ENCODE data around the gene WDR70. TPM values are rescaled to one million over a fixed set of nuclear protein-coding genes. Genes with fewer than 3 reads are reported as not detected.
"Not testable (repeated sequence)": the region's sequence is repeated elsewhere in the genome, so short reads cannot be mapped to it uniquely, and the experiment has no call there.

Gene WDR70
- total RNA-seq, result 10 to 100 TPM; 19.9 to 45.1 (median 28.1) TPM

GRCh38 chr5:37379100-37379628 lies at the start of gene WDR70:
Gene WDR70 (plus strand): TSS chr5:37379318. CDS start chr5:37379368, 50 bp downstream.
- in situ Hi-C loops (cut with MboI; ENCODE audit: low pct_unique_long_range_greater_than_20kb in 2 of 9, low sequenced_read_pairs in 9 of 9, unreplicated experiment in 9 of 9); H3K4me1 ChIP-seq (replicated peaks in 1 of 2): not testable (repeated sequence)
- Histone ChIP-seq H3K27ac (peak within 1 kb of the TSS in 1 of 2 donors; percentile 39), H3K4me3 (peak within 1 kb of the TSS; percentile 58 to 85 (median 72))
- WGBS, 10 experiments, result 0% methylated on average over 1 to 11 of the region's 39 CpGs; no CpG with 5 or more reads in 8 of the 10 experiments
- ATAC-seq (replicated peaks in 6 of 8), result peak; percentile 98 to 100 (median 99)

- ATAC-seq (replicated peaks in 6 of 8); H3K4me1 ChIP-seq (replicated peaks in 1 of 2); H3K27ac ChIP-seq; H3K4me3 ChIP-seq; in situ Hi-C loops (cut with MboI; ENCODE audit: low pct_unique_long_range_greater_than_20kb in 2 of 9, low sequenced_read_pairs in 9 of 9, unreplicated experiment in 9 of 9): not testable (repeated sequence)
- WGBS, 10 experiments, result 58 to 100% (median 97%) methylated on average over 1 to 7 of the region's 12 CpGs; no CpG with 5 or more reads in 3 of the 10 experiments
Measured at GRCh38 chr5:37334754-37335153, 44.4 kb upstream of the WDR70 start.

DNA sequence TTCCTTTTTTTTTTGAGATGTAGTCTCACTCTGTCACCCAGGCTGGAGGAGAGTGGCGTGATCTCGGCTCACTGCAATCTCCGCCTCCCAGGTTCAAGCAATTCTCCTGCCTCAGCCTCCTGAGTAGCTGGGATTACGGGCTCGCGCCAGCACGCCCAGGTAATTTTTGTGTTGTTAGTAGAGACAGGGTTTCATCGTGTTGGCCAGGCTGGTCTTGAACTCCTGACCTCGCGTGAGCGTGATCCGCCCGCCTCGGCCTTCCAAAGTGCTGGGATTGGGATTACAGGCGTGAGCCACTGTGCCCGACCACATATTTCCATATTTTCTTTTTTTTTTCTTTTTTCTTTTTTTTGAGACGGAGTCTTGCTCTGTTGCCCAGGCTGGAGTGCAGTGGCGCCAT lies 36.4 kb upstream of the WDR70 start:
- H3K4me1 ChIP-seq (replicated peaks in 1 of 2); H3K27ac ChIP-seq; H3K4me3 ChIP-seq; in situ Hi-C loops (cut with MboI; ENCODE audit: low pct_unique_long_range_greater_than_20kb in 2 of 9, low sequenced_read_pairs in 9 of 9, unreplicated experiment in 9 of 9); ATAC-seq (replicated peaks in 6 of 8): not testable (repeated sequence)
- WGBS, 10 experiments, result 80 to 100% (median 97%) methylated on average over 1 to 15 of the region's 18 CpGs; no CpG with 5 or more reads in 2 of the 10 experiments

DNA sequence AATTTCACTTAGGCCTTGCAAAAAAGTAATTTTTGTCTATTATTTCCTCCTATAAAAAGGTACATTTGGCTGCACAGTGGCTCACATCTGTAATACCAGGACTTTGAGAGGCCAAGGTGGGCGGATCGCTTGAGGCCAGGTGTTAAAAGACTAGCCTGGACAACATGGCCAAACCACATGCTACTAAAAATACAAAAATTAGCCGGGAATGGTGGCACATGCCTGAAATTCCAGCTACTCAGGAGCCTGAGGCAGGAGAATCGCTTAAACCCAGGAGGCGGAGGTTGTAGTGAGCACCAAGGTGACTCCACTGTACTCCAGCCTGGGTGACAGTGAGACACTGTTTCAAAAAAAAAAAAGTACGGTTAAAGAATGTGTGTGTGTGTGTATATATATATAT lies 24.0 kb upstream of the WDR70 start:
- H3K4me3 ChIP-seq, result no peak overlapping the region
- 96 to 100% (median 100%) methylated on average over 2 to 6 of the region's 6 CpGs; no CpG with 5 or more reads in 4 of the 10 experiments for WGBS, 10 experiments
- no peak overlapping the region for H3K27ac ChIP-seq
- no peaks in the 10 kb centered on the region for H3K4me1 ChIP-seq (replicated peaks in 1 of 2)
- ATAC-seq (replicated peaks in 6 of 8), result no peak
- in situ Hi-C loops (cut with MboI; ENCODE audit: low pct_unique_long_range_greater_than_20kb in 2 of 9, low sequenced_read_pairs in 9 of 9, unreplicated experiment in 9 of 9), result no loop called here

DNA sequence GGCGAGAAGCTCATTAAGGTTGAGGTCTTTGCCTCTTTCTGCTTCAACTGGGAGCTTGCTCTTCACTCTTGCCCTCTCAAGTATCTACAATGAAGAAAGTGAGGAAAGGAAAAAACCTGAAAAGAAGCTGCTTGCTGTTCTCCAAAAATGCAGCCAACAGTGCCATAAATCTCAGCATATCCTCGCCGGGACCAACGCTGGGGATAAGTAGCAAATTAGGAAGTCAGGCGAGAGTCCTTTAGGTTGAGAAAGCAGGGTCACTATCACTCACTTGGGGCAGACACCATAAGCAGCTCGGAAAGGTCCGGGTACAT lies 8.6 kb upstream of the WDR70 start:
- H3K27ac ChIP-seq, result peak overlapping the region; percentile 42 to 75
- H3K4me3 ChIP-seq, result peak overlapping the region; percentile 60 to 90 (median 88)
- in situ Hi-C loops (cut with MboI; ENCODE audit: low pct_unique_long_range_greater_than_20kb in 2 of 9, low sequenced_read_pairs in 9 of 9, unreplicated experiment in 9 of 9), result no loop called here
- 0% methylated on average over 1 to 5 of the region's 7 CpGs; no CpG with 5 or more reads in 4 of the 10 experiments for WGBS, 10 experiments
- ATAC-seq (replicated peaks in 6 of 8), result peak in 6 of 8 experiments; percentile 45 to 65 (median 62)
- H3K4me1 ChIP-seq (replicated peaks in 1 of 2), result peaks cover 8 to 15% of the 10 kb centered on the region in 2 donors

GRCh38 chr5:37370864-37371726 lies 8.0 kb upstream of the WDR70 start, which contains the start of gene NUP155:
Gene NUP155 (minus strand): TSS chr5:37371106. CDS start chr5:37370977, 129 bp downstream.
- 0 to 20% (median 0%) methylated on average over 5 to 21 of the region's 49 CpGs for WGBS, 10 experiments
- Histone ChIP-seq H3K4me3 (peak within 1 kb of the TSS; percentile 60 to 90 (median 88)), H3K4me1 (replicated peaks in 1 of 2) (peaks cover 8 to 15% of the 10 kb centered on the region in 2 donors), H3K27ac (peak within 1 kb of the TSS; percentile 42 to 75)
- in situ Hi-C loops (cut with MboI; ENCODE audit: low pct_unique_long_range_greater_than_20kb in 2 of 9, low sequenced_read_pairs in 9 of 9, unreplicated experiment in 9 of 9), result no loop called here
- ATAC-seq (replicated peaks in 6 of 8), result peak; percentile 90 to 98 (median 98)

GRCh38 chr5:37375091-37375490 lies 4.0 kb upstream of the WDR70 start:
- Histone ChIP-seq H3K4me1 (replicated peaks in 1 of 2) (peaks cover 0 to 2% of the 10 kb centered on the region in 2 donors), H3K27ac (no peak overlapping the region), H3K4me3 (no peak overlapping the region)
- in situ Hi-C loops (cut with MboI; ENCODE audit: low pct_unique_long_range_greater_than_20kb in 2 of 9, low sequenced_read_pairs in 9 of 9, unreplicated experiment in 9 of 9), result no loop called here
- no peak for ATAC-seq (replicated peaks in 6 of 8)
- WGBS, 10 experiments, result 57 to 100% (median 87%) methylated on average over 1 to 3 of the region's 3 CpGs; no CpG with 5 or more reads in 2 of the 10 experiments

- H3K4me3 ChIP-seq; H3K27ac ChIP-seq; H3K4me1 ChIP-seq (replicated peaks in 1 of 2); in situ Hi-C loops (cut with MboI; ENCODE audit: low pct_unique_long_range_greater_than_20kb in 2 of 9, low sequenced_read_pairs in 9 of 9, unreplicated experiment in 9 of 9); ATAC-seq (replicated peaks in 6 of 8): not testable (repeated sequence)
- 78 to 100% (median 93%) methylated on average over 1 to 7 of the region's 12 CpGs; no CpG with 5 or more reads in 4 of the 10 experiments for WGBS, 10 experiments
Measured at GRCh38 chr5:37378066-37378465, 1.1 kb upstream of the WDR70 start.

- no peak overlapping the region for H3K27ac ChIP-seq
- 76 to 100% (median 97%) methylated on average over 1 to 3 of the region's 3 CpGs for WGBS, 10 experiments
- no peak overlapping the region for H3K4me3 ChIP-seq
- in situ Hi-C loops (cut with MboI; ENCODE audit: low pct_unique_long_range_greater_than_20kb in 2 of 9, low sequenced_read_pairs in 9 of 9, unreplicated experiment in 9 of 9), result no loop called here
- no peak for ATAC-seq (replicated peaks in 6 of 8)
- H3K4me1 ChIP-seq (replicated peaks in 1 of 2), result no peaks in the 10 kb centered on the region
Measured at GRCh38 chr5:37391591-37391990, 12.5 kb downstream of the WDR70 start.

DNA sequence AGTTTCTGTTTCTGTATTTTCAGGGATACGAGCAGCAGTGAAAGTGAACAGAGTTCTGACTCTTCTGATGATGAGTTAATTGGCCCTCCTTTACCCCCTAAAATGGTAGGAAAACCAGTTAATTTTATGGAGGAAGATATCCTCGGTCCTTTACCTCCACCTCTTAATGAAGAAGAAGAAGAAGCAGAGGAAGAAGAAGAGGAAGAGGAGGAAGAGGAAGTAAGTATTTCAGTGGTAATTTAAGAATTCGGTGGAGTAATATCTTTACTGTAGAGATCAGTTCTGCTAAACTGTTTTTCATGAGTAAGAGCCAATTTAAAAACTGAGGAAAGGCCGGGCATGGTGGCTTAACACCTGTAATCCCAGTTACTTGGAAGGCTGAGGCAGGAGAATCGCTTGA lies 17.2 kb downstream of the WDR70 start:
- Histone ChIP-seq H3K4me3 (no peak overlapping the region), H3K27ac (no peak overlapping the region), H3K4me1 (replicated peaks in 1 of 2) (no peaks in the 10 kb centered on the region)
- 79 to 100% (median 91%) methylated on average over 2 to 5 of the region's 5 CpGs for WGBS, 10 experiments
- no peak for ATAC-seq (replicated peaks in 6 of 8)
- in situ Hi-C loops (cut with MboI; ENCODE audit: low pct_unique_long_range_greater_than_20kb in 2 of 9, low sequenced_read_pairs in 9 of 9, unreplicated experiment in 9 of 9), result no loop called here

DNA sequence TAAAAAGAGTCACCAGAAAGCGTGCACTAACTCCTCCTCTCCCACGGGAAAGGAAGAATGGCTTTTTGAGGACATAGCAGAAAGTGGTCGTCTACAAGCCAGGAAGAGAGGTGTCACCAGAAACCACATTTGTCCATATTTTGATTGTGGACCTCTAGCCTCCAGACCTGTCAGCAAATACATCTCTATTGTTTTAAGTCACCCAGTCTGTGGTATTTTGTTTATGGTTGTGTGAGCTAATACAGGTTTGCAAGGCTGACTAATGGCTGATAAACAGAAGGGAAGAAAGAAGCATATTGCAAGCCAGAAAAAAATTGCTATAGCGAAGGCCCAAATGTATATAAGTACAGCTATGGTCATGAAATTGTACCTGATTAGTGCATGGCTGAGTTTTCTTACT lies 21.4 kb downstream of the WDR70 start:
- H3K4me3 ChIP-seq, result no peak overlapping the region
- WGBS, 10 experiments, result 60 to 100% (median 91%) methylated on average over 1 to 4 of the region's 4 CpGs; no CpG with 5 or more reads in 2 of the 10 experiments
- no peak overlapping the region for H3K27ac ChIP-seq
- H3K4me1 ChIP-seq (replicated peaks in 1 of 2), result no peaks in the 10 kb centered on the region
- ATAC-seq (replicated peaks in 6 of 8), result no peak
- in situ Hi-C loops (cut with MboI; ENCODE audit: low pct_unique_long_range_greater_than_20kb in 2 of 9, low sequenced_read_pairs in 9 of 9, unreplicated experiment in 9 of 9), result loop anchor here in 6 of 9 experiments (10.0 to 25.0 kb wide), 2 partner anchors 787 to 794 kb away; no protein-coding TSS in a partner anchor

- no peaks in the 10 kb centered on the region for H3K4me1 ChIP-seq (replicated peaks in 1 of 2)
- 60 to 100% (median 100%) methylated on average over 1 to 3 of the region's 3 CpGs; no CpG with 5 or more reads in 1 of the 10 experiments for WGBS, 10 experiments
- H3K4me3 ChIP-seq, result no peak overlapping the region
- H3K27ac ChIP-seq, result no peak overlapping the region
- in situ Hi-C loops (cut with MboI; ENCODE audit: low pct_unique_long_range_greater_than_20kb in 2 of 9, low sequenced_read_pairs in 9 of 9, unreplicated experiment in 9 of 9), result loop anchor here in 6 of 9 experiments (10.0 to 25.0 kb wide), 2 partner anchors 775 to 782 kb away; no protein-coding TSS in a partner anchor
- peak in 1 of 8 experiments; percentile 27 for ATAC-seq (replicated peaks in 6 of 8)
Measured at GRCh38 chr5:37412515-37412914, 33.4 kb downstream of the WDR70 start.

DNA sequence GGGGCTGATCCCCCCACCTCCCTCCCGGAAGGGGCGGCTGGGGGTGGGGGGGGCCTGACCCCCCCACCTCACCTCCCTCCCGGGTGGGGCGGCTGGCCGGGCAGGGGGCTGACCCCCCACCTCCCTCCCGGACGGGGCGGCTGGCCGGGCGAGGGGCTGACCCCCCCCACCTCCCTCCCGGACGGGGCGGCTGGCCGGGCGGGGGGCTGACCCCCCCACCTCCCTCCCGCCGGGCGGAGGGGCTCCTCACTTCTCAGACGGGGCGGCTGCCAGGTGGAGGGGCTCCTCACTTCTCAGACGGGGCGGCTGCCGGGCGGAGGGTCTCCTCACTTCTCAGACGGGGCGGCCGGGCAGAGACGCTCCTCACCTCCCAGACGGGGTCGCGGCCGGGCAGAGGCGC lies 36.3 kb downstream of the WDR70 start:
- not testable (repeated sequence) for ATAC-seq (replicated peaks in 6 of 8); H3K27ac ChIP-seq; H3K4me3 ChIP-seq; H3K4me1 ChIP-seq (replicated peaks in 1 of 2)
- WGBS, 10 experiments, result no CpG with 5 or more reads among the region's 33 CpGs
- in situ Hi-C loops (cut with MboI; ENCODE audit: low pct_unique_long_range_greater_than_20kb in 2 of 9, low sequenced_read_pairs in 9 of 9, unreplicated experiment in 9 of 9), result loop anchor here in 6 of 9 experiments (10.0 to 25.0 kb wide), 2 partner anchors 772 to 779 kb away; no protein-coding TSS in a partner anchor
